HepG2 (cell line): Measurements from ENCODE around the gene ACER2. TPM values are rescaled to one million over a fixed set of nuclear protein-coding genes. Genes with fewer than 3 reads are reported as not detected.

Experiments
- ELF1 ChIP-seq: sonication (generic); formaldehyde crosslinking; IDR thresholded peaks from 2 replicates; pipeline ENCODE4 v1.4.0; 2020; ENCODE audit warnings: missing genetic modification reagents
- EP300 ChIP-seq, 3 experiments: sonication (generic) in 1 of 3; formaldehyde crosslinking in 1 of 3; IDR thresholded peaks; 2 replicates each; pipeline versions ENCODE4 v1.5.1 to v1.6.1; 2011 to 2020; ENCODE audit warnings: low read depth in 2 of 3, low read length in 2 of 3, borderline replicate concordance in 1 of 3, improper control_type of control experiment in 1 of 3, mild to moderate bottlenecking in 1 of 3, missing genetic modification reagents in 1 of 3, moderate library complexity in 1 of 3
- ETS1 ChIP-seq: sonication (generic); formaldehyde crosslinking; IDR thresholded peaks from 2 replicates; pipeline ENCODE4 v1.4.0; 2020; ENCODE audit warnings: missing genetic modification reagents
- FOSL1 ChIP-seq: sonication (generic); formaldehyde crosslinking; IDR thresholded peaks from 2 replicates; pipeline ENCODE4 v1.9.0; 2021; ENCODE audit warnings: missing genetic modification reagents, borderline replicate concordance
- FOXP1 ChIP-seq, 2 experiments: fragments of 450-650 bp in 1 of 2; IDR thresholded peaks; 2 replicates each; pipeline ENCODE4 v1.6.1; 2017 to 2018; ENCODE audit warnings: antibody characterized with exemption in 1 of 2
- GABPA ChIP-seq, 2 experiments: IDR thresholded peaks; 2 replicates each; pipeline ENCODE4 v1.6.1; 2011 to 2016; ENCODE audit warnings: low read depth in 2 of 2, low read length in 1 of 2, missing biosample characterization in 1 of 2, missing genetic modification characterization in 1 of 2
- KAT8 ChIP-seq: IDR thresholded peaks from 2 replicates; pipeline ENCODE4 v1.6.1; 2016; ENCODE audit warnings: missing genetic modification reagents, missing compliant biosample characterization
- KDM6A ChIP-seq: IDR thresholded peaks from 2 replicates; pipeline ENCODE4 v1.6.1; 2016; ENCODE audit warnings: low read depth
- KLF13 ChIP-seq: sonication (generic); formaldehyde crosslinking; IDR thresholded peaks from 2 replicates; pipeline ENCODE4 v1.4.0; 2020; ENCODE audit warnings: mild to moderate bottlenecking, missing genetic modification reagents
- MAX ChIP-seq: IDR thresholded peaks from 2 replicates; pipeline ENCODE4 v1.6.1; 2012; ENCODE audit warnings: inconsistent platforms
- MXD1 ChIP-seq: sonication (generic); formaldehyde crosslinking; IDR thresholded peaks from 2 replicates; pipeline ENCODE4 v1.4.0; 2020; ENCODE audit warnings: mild to moderate bottlenecking, missing genetic modification reagents
- NPAS2 ChIP-seq: sonication (generic); formaldehyde crosslinking; IDR thresholded peaks from 2 replicates; pipeline ENCODE4 v1.8.0; 2022; ENCODE audit warnings: mild to moderate bottlenecking, missing genetic modification reagents, borderline replicate concordance
- RBM39 ChIP-seq: fragments of 200-400 bp; formaldehyde crosslinking; IDR thresholded peaks from one replicate; pipeline ENCODE4 v1.6.1; 2018; ENCODE audit warnings: antibody characterized with exemption, mild to moderate bottlenecking, low read depth, low read length; ENCODE audit not compliant: poor library complexity, severe bottlenecking
- SAP130 ChIP-seq: IDR thresholded peaks from 2 replicates; pipeline ENCODE4 v1.6.1; 2016; ENCODE audit warnings: low read depth
- WIZ ChIP-seq: sonication (generic); formaldehyde crosslinking; IDR thresholded peaks from 2 replicates; pipeline ENCODE4 v1.5.1; 2020; ENCODE audit warnings: mild to moderate bottlenecking, missing genetic modification reagents
- ZBTB26 ChIP-seq: IDR thresholded peaks from 2 replicates; pipeline ENCODE4 v1.6.1; 2016; ENCODE audit warnings: missing compliant biosample characterization, missing genetic modification reagents, borderline replicate concordance
- ZBTB7B ChIP-seq: sonication (generic); formaldehyde crosslinking; IDR thresholded peaks from 2 replicates; pipeline ENCODE4 v1.4.0; 2020; ENCODE audit warnings: missing genetic modification reagents
- ZNF256 ChIP-seq: sonication (generic); formaldehyde crosslinking; conservative IDR thresholded peaks from 2 replicates; pipeline ENCODE4 v1.4.0; 2020; ENCODE audit warnings: missing genetic modification reagents
- ZNF350 ChIP-seq: sonication (generic); formaldehyde crosslinking; IDR thresholded peaks from 2 replicates; pipeline ENCODE4 v1.4.0; 2020; ENCODE audit warnings: mild to moderate bottlenecking, low read depth, missing genetic modification reagents, borderline replicate concordance
- ZNF501 ChIP-seq: sonication (generic); formaldehyde crosslinking; IDR thresholded peaks from 2 replicates; pipeline ENCODE4 v1.5.1; 2020; ENCODE audit warnings: mild to moderate bottlenecking, moderate library complexity, missing genetic modification reagents
- ZNF616 ChIP-seq: sonication (generic); formaldehyde crosslinking; IDR thresholded peaks from 2 replicates; pipeline ENCODE4 v1.5.0; 2020; ENCODE audit warnings: low read depth, mild to moderate bottlenecking, missing genetic modification reagents
- ZNF775 ChIP-seq: sonication (generic); formaldehyde crosslinking; IDR thresholded peaks from 2 replicates; pipeline ENCODE4 v1.4.0; 2020; ENCODE audit warnings: missing genetic modification reagents, mild to moderate bottlenecking, moderate library complexity, borderline replicate concordance
- ZSCAN21 ChIP-seq: sonication (generic); formaldehyde crosslinking; IDR thresholded peaks from 2 replicates; pipeline ENCODE4 v1.8.0; 2022; ENCODE audit warnings: mild to moderate bottlenecking, missing genetic modification reagents, moderate library complexity, borderline replicate concordance
- polyA plus RNA-seq, 8 experiments: library from polyadenylated mRNA; depleted of rRNA in 3 of 8; stranded (reverse) in 7 of 8; unstranded in 1 of 8; fragments of >200 nt; fragmentation: Illumina TruSeq in 4 of 8; extraction: Trizol in 4 of 8; gene quantifications; 2 replicates each; pipeline versions ENCODE4 v1.2.1 to v1.2.3, GENCODE V29; 2011 to 2016; ENCODE audit warnings: low read depth in 4 of 8, missing spikeins in 1 of 8, mixed read lengths in 1 of 8; ENCODE audit not compliant: insufficient read depth in 1 of 8
- total RNA-seq, 5 experiments: library from RNA; depleted of rRNA; stranded (reverse); fragments of >200 nt; fragmentation: Illumina TruSeq; extraction: Trizol; gene quantifications; 2 replicates each; pipeline ENCODE4 v1.2.3, GENCODE V29; 2016; ENCODE audit warnings: low read depth in 1 of 5
- TF ChIP-seq, protein P1 (sequence below): IDR thresholded peaks from 2 replicates; pipeline ENCODE4 v1.6.1; 2016; ENCODE audit warnings: low read depth

Gene ACER2
- total and polyA plus RNA-seq, 2 of the 13 experiments (the other 11 are each of a cell fraction or from before 2014, with no cell fraction given): 1.9 to 3.4 TPM

- 0 out of 2 replicates have a peak, but pooled peaks have one; percentile 31 for TF ChIP-seq ELF1 (CRISPR knock-in tag)
- TF ChIP-seq SAP130 (CRISPR knock-in tag): peak; percentile 85
- no peak; the same call in 1 of the 2 replicates for TF ChIP-seq ZNF616 (CRISPR knock-in tag)
- peak; percentile 75 for TF ChIP-seq ZNF501 (CRISPR knock-in tag)
- TF ChIP-seq, protein P1, sequence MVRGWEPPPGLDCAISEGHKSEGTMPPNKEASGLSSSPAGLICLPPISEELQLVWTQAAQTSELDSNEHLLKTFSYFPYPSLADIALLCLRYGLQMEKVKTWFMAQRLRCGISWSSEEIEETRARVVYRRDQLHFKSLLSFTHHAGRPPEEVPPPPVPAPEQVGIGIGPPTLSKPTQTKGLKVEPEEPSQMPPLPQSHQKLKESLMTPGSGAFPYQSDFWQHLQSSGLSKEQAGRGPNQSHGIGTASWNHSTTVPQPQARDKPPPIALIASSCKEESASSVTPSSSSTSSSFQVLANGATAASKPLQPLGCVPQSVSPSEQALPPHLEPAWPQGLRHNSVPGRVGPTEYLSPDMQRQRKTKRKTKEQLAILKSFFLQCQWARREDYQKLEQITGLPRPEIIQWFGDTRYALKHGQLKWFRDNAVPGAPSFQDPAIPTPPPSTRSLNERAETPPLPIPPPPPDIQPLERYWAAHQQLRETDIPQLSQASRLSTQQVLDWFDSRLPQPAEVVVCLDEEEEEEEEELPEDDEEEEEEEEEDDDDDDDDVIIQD (CRISPR knock-in tag): peak; percentile 60; the same call in 1 of the 2 replicates
- no peak; the same call in 1 of the 2 replicates for TF ChIP-seq ZSCAN21 (CRISPR knock-in tag)
- peak; percentile 61 for TF ChIP-seq KAT8 (CRISPR knock-in tag)
- peak; percentile 61 for TF ChIP-seq RBM39
- 0 out of 2 replicates have a peak, but pooled peaks have one; percentile 51 for TF ChIP-seq MXD1 (CRISPR knock-in tag)
- peak; percentile 79 for TF ChIP-seq MAX
- TF ChIP-seq FOSL1: no peak
- peak; percentile 67 for TF ChIP-seq ZNF350 (CRISPR knock-in tag)
- TF ChIP-seq WIZ (CRISPR knock-in tag): peak; percentile 64; the same call in 1 of the 2 replicates
- no peak for TF ChIP-seq KDM6A (CRISPR knock-in tag)
- TF ChIP-seq ZNF256 (CRISPR knock-in tag): no peak; the same call in 1 of the 2 replicates
- TF ChIP-seq ZBTB26 (CRISPR knock-in tag): 0 out of 2 replicates have a peak, but pooled peaks have one; percentile 57
- no peak for TF ChIP-seq ZNF775 (CRISPR knock-in tag)
- no peak for TF ChIP-seq ZBTB7B (CRISPR knock-in tag)
- no peak for TF ChIP-seq ETS1 (CRISPR knock-in tag)
- TF ChIP-seq GABPA (IDR thresholded peaks at IDR 0.05; ENCODE audit: low read depth, low read length): peak; percentile 42; the same call in 1 of the 2 replicates
- TF ChIP-seq GABPA (CRISPR knock-in tag; IDR thresholded peaks at IDR 0.05; ENCODE audit: low read depth): peak; percentile 75
- no peak for TF ChIP-seq KLF13
- TF ChIP-seq EP300 (IDR thresholded peaks at IDR 0.05; ENCODE audit: low read depth in 2 of 2, low read length in 2 of 2): no peak
- no peak for TF ChIP-seq EP300 (CRISPR knock-in tag; IDR thresholded peaks at IDR 0.05; ENCODE audit: borderline replicate concordance)
- no peak for TF ChIP-seq FOXP1 (IDR thresholded peaks at IDR 0.05)
- TF ChIP-seq FOXP1 (CRISPR knock-in tag; IDR thresholded peaks at IDR 0.05): no peak
- no peak for TF ChIP-seq NPAS2 (CRISPR knock-in tag)
These were observed at the start of gene ACER2 (continued) for GRCh38 chr9:19408693-19409400.
